Small intestine (tissue), 16 donors: ENCODE results near the gene ODAD2. TPM values are rescaled to one million over a fixed set of nuclear protein-coding genes. Genes with fewer than 3 reads are reported as not detected.

Experiments
- DNase-seq, 2 donors: peaks; one replicate each; pipeline versions ENCODE4 v3.0.0 to v3.0.0-alpha.2; 2013
- FAIRE-seq: peaks from 2 replicates; lab custom pipeline; 2012; peaks lifted over from hg19 to GRCh38; lab: Jason Lieb, UNC
- H3K27ac ChIP-seq, 3 donors: one replicate each; pipeline ENCODE4 v1.5.1; 2013; ENCODE audit warnings: low read length in 2 of 3, mild to moderate bottlenecking in 2 of 3, control low read depth in 1 of 3, inconsistent platforms in 1 of 3, low read depth in 1 of 3, moderate library complexity in 1 of 3
- H3K27me3 ChIP-seq, 3 donors: one replicate each; pipeline ENCODE4 v1.6.1; 2013; ENCODE audit warnings: low read length in 3 of 3, inconsistent platforms in 1 of 3; ENCODE audit not compliant: control insufficient read depth in 3 of 3, insufficient read depth in 3 of 3
- H3K36me3 ChIP-seq, 3 donors: one replicate each; pipeline ENCODE4 v1.6.1; 2013; ENCODE audit warnings: low read length in 3 of 3, inconsistent platforms in 1 of 3, low read depth in 1 of 3, mild to moderate bottlenecking in 1 of 3, moderate library complexity in 1 of 3; ENCODE audit not compliant: control insufficient read depth in 3 of 3, insufficient read depth in 2 of 3
- H3K4me1 ChIP-seq, 3 donors: one replicate each; pipeline ENCODE4 v1.6.1; 2013; ENCODE audit warnings: low read length in 2 of 3, inconsistent platforms in 1 of 3, low read depth in 1 of 3, mild to moderate bottlenecking in 1 of 3, moderate library complexity in 1 of 3; ENCODE audit not compliant: control insufficient read depth in 3 of 3, insufficient read depth in 2 of 3
- H3K4me3 ChIP-seq, 3 donors: one replicate each; pipeline ENCODE4 v1.5.1; 2013; ENCODE audit warnings: low read length in 3 of 3, control low read depth in 1 of 3, inconsistent platforms in 1 of 3, low read depth in 1 of 3, mild to moderate bottlenecking in 1 of 3, moderate library complexity in 1 of 3
- H3K9me3 ChIP-seq, 2 donors: one replicate each; pipeline ENCODE4 v1.6.1; 2013; ENCODE audit warnings: low read depth in 1 of 2, low read length in 1 of 2; ENCODE audit not compliant: control insufficient read depth in 2 of 2, insufficient read depth in 1 of 2
- WGBS, 3 donors: extraction: QIAGEN DNeasy Blood & Tissue Kit; methylation state at CpG; one replicate each; pipeline ENCODE4 v1.1.7; 2013; 5-methylcytosine and 5-hydroxymethylcytosine counted together
- long read RNA-seq, 10 donors: transcript quantifications; one replicate each; lab custom pipeline, GENCODE V29; 2026
- polyA plus RNA-seq, 4 donors: library from polyadenylated mRNA; stranded (reverse) in 3 of 4; unstranded in 1 of 4; fragments of 200-250 nt in 3 of 4; fragments of 120-200 nt in 1 of 4; gene quantifications; one replicate each; pipeline versions ENCODE4 v1.2.1 to v1.2.3, GENCODE V29; 2013
- donor health status: healthy with polysubstance abuse.
- donor health status: control.
- donor health status: control.
- donor health status: Bipolar disorder and iron deficiency.
- donor health status: healthy.

Gene ODAD2
- under 1 TPM in 2 of 4 donors, not detected in 2; 0.04 to 0.34 TPM for polyA plus RNA-seq
- long read RNA-seq, donor 1, result 0 reads
- long read RNA-seq, donor 2, result 0 reads
- long read RNA-seq, donor 3, result 0 reads
- long read RNA-seq, donor 4, result 0 reads
- long read RNA-seq, donor 5, result 0 reads
- long read RNA-seq, donor 6, result 0 reads
- long read RNA-seq, donor 7, result 0 reads
- long read RNA-seq, donor 8, result 0 reads
- long read RNA-seq, donor 9, result 0 reads
- long read RNA-seq, donor 10, result 0 reads

- no peaks in the 10 kb centered on the region for H3K36me3 ChIP-seq
- no peaks in the 10 kb centered on the region for H3K4me1 ChIP-seq
- H3K27ac ChIP-seq, result peak within 1 kb of the TSS in 1 of 3 donors; percentile 47
- FAIRE-seq, result no peak
- H3K9me3 ChIP-seq, result no peaks in the 10 kb centered on the region
- H3K4me3 ChIP-seq, result peak within 1 kb of the TSS; percentile 19 to 52 (median 49)
- peaks cover 0 to 31% (median 2%) of the 10 kb centered on the region in 3 donors for H3K27me3 ChIP-seq
- no peak for DNase-seq
- WGBS, 3 donors, result 3 to 5% (median 3%) methylated on average over 29 to 30 of the region's 30 CpGs
These were observed at the start of gene ODAD2 for GRCh38 chr10:27998954-27999275. ODAD2 (minus strand) TSS chr10:27999079; CDS start chr10:27995142, 3,937 bp downstream.

GRCh38 chr10:28047061-28047460 lies 48.2 kb upstream of the ODAD2 start:
- DNase-seq (no peak), FAIRE-seq (no peak)
- Histone ChIP-seq H3K4me1 (no peaks in the 10 kb centered on the region), H3K36me3 (no peaks in the 10 kb centered on the region), H3K9me3 (no peaks in the 10 kb centered on the region), H3K27me3 (no peaks in the 10 kb centered on the region), H3K4me3 (no peak overlapping the region), H3K27ac (no peak overlapping the region)
- WGBS, 3 donors, result 63 to 87% (median 78%) methylated on average over 4 of the region's 4 CpGs

DNA sequence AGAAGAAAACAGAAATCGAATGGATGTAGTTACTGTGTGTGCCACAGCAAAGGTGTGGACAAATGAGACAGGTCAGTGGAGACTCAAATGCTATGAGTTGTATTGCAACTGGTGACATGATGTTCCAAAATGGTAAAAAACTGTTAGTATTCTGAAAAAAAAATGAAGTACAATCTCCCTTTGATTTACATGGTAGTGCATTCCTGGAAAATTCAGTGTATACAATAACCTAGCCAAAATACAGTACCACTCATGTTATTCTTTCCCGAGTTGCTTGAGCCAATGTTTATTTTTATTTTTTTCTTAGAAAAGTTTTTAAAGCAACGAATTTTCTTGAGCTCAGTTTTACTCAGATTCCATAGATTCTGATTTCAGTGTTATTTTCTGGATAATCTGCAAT lies 47.7 kb upstream of the ODAD2 start:
- FAIRE-seq (no peak), DNase-seq (no peak)
- Histone ChIP-seq H3K27ac (no peak overlapping the region), H3K4me1 (no peaks in the 10 kb centered on the region), H3K36me3 (no peaks in the 10 kb centered on the region), H3K9me3 (no peaks in the 10 kb centered on the region), H3K4me3 (no peak overlapping the region), H3K27me3 (no peaks in the 10 kb centered on the region)
- WGBS, 3 donors, result 55 to 67% (median 65%) methylated on average over 3 of the region's 3 CpGs

- H3K27me3 ChIP-seq, result no peaks in the 10 kb centered on the region
- no peak overlapping the region for H3K4me3 ChIP-seq
- H3K36me3 ChIP-seq, result no peaks in the 10 kb centered on the region
- H3K27ac ChIP-seq, result no peak overlapping the region
- no peaks in the 10 kb centered on the region for H3K4me1 ChIP-seq
- no peak for DNase-seq
- WGBS, 3 donors, result 59 to 83% (median 61%) methylated on average over 1 of the region's 1 CpG
- no peaks in the 10 kb centered on the region for H3K9me3 ChIP-seq
- FAIRE-seq, result no peak
These were observed 45.1 kb upstream of the ODAD2 start for GRCh38 chr10:28043941-28044340.

DNA sequence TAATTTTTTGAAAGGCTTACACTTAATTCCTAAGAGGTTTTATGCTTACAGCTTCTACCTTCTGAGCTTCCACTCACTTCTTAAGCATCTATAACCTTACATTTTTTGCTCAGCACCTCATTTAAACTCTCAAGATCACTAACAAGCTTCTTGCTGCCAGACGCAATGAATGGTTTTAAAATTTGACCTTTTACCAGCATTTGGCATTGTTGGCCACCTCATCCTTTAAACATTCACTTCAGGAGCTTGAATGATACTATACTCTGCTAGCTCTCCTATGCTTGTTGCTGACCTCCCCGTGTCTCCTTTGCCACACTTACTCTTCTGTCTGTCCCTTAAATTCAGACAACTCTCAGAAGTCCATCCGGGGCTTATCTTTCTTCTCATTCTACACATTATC lies 37.7 kb upstream of the ODAD2 start:
- DNase-seq (no peak), FAIRE-seq (no peak)
- Histone ChIP-seq H3K9me3 (no peaks in the 10 kb centered on the region), H3K4me1 (no peaks in the 10 kb centered on the region), H3K36me3 (no peaks in the 10 kb centered on the region), H3K27me3 (no peaks in the 10 kb centered on the region), H3K4me3 (no peak overlapping the region), H3K27ac (no peak overlapping the region)
- 81 to 87% (median 82%) methylated on average over 3 of the region's 3 CpGs for WGBS, 3 donors

DNA sequence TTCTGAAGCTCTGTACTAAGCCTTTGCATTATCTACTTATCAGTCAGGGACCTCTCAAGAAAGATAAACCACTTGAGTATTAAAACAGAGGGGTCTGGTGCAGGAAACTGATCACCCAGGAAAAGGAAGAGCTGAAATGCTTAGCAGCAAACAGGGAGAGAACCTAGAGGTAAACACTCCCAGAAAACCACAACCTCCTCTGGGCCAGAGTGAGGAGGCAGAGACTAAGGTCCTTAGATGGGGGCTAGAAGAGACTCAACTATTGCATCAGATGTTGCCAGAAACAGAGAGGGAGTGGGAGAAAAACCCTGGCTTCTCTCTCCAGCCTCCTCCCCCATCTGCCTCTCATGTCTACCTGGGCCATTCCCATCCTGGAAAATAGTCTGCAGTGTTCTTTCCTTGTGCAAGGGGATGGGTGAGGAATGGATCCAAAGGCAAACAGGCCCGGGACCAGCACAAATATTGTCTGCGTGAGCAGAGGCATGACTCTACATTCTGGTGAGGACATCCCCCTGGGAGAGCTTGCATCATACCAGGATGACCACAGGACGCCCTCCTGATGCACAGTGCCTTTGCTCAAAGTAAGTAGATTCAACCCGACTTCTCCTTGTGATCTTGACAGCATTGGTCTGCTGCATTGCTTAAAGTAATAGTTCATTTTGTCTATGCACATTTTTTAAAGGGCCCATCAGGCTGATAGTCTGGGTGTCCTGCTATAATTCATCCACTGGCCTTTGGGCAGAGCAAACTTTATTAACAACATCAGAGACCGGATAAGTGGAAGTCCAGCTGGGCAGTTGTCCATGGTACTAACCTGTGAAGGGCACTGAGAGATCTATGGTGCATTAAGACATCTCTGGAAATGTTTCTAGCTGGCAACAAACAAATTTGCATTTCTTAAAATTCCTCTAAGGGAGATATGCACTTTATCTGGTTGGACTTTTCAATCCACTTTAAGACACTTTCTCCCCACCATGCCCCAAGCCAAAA lies 22.4 kb upstream of the ODAD2 start:
- WGBS, 3 donors, result 66 to 83% (median 82%) methylated on average over 5 of the region's 5 CpGs
- H3K27ac ChIP-seq, result no peak overlapping the region
- no peak overlapping the region for H3K4me3 ChIP-seq
- DNase-seq (no peak), FAIRE-seq (no peak)
- H3K36me3 ChIP-seq, result no peaks in the 10 kb centered on the region
- H3K27me3 ChIP-seq, result no peaks in the 10 kb centered on the region
- H3K4me1 ChIP-seq, result no peaks in the 10 kb centered on the region
- H3K9me3 ChIP-seq, result no peaks in the 10 kb centered on the region

DNA sequence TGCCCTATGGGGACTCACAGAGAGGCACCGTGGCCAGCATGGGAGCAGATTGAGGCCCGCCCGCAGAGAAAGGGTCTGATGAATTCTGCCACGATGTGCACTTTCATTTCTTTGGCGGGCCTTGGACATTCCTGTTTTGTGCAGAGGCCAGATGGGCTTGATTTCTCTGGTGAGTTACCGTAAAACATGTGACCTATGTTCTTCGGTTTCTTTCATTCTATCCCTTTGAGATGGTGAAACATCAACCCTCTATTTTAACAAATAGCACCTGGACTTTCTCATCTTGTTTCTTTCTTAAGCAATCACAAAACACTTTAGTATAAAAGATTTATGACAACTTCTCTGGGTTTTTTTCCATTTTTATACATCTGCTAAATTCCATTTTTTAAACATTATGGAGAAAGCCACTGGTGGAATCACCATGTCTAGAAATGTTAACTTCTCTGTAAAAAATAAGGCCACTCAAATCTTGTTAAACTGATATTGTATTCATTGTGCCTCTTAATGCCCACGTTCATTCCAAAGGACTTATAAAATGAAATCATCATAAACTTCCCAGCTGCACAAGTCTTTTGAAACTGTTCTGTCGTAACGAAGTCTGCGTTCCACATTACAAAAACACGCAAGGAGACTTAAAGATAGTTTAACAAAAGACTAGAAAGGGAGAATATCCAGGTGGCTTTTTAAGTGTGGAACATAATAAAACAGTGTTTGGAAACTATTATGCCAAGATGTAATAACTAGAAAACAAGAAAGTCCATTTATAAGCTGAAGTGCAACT lies 21.4 kb upstream of the ODAD2 start:
- no peaks in the 10 kb centered on the region for H3K27me3 ChIP-seq
- no peak overlapping the region for H3K27ac ChIP-seq
- no peak for DNase-seq
- no peaks in the 10 kb centered on the region for H3K36me3 ChIP-seq
- H3K9me3 ChIP-seq, result no peaks in the 10 kb centered on the region
- H3K4me1 ChIP-seq, result no peaks in the 10 kb centered on the region
- H3K4me3 ChIP-seq, result no peak overlapping the region
- WGBS, 3 donors, result 88 to 92% (median 91%) methylated on average over 12 of the region's 12 CpGs
- FAIRE-seq, result no peak

GRCh38 chr10:28014651-28015050 lies 15.8 kb upstream of the ODAD2 start:
- no peaks in the 10 kb centered on the region for H3K9me3 ChIP-seq
- H3K4me3 ChIP-seq, result no peak overlapping the region
- DNase-seq, result no peak
- H3K4me1 ChIP-seq, result no peaks in the 10 kb centered on the region
- H3K27me3 ChIP-seq, result no peaks in the 10 kb centered on the region
- no peak for FAIRE-seq
- no peaks in the 10 kb centered on the region for H3K36me3 ChIP-seq
- no peak overlapping the region for H3K27ac ChIP-seq
